WI38 (cell line): ENCODE measurements around the gene RHOBTB3.
A peak's percentile ranks its signal among the peaks of the same experiment; 100 is the strongest.
"Not testable (repeated sequence)": the region's sequence is repeated elsewhere in the genome, so short reads cannot be mapped to it uniquely, and the experiment has no call there.

Experiments used
- H3K4me3 ChIP-seq: 2 replicates; pipeline ENCODE4 v1.5.1; 2011; ENCODE audit warnings: low read depth, mild to moderate bottlenecking, control low read depth, low read length
- CTCF ChIP-seq: IDR thresholded peaks from 2 replicates; pipeline ENCODE4 v1.5.1; 2012; ENCODE audit warnings: low read depth, mild to moderate bottlenecking, control low read depth, low read length

RHOBTB3 gene

GRCh38 chr5:95832664-95833063 lies 101.5 kb downstream of the RHOBTB3 start:
- H3K4me3 ChIP-seq: no peak overlapping the region
- TF ChIP-seq CTCF: no peak

GRCh38 chr5:95835682-95836385 lies 104.7 kb downstream of the RHOBTB3 start:
- TF ChIP-seq CTCF: no peak
- H3K4me3 ChIP-seq: 0 out of 2 replicates have a peak overlapping the region, but pooled peaks have one; percentile 21

GRCh38 chr5:95836544-95836943 lies 105.4 kb downstream of the RHOBTB3 start:
- no peak overlapping the region for H3K4me3 ChIP-seq
- TF ChIP-seq CTCF: no peak

DNA sequence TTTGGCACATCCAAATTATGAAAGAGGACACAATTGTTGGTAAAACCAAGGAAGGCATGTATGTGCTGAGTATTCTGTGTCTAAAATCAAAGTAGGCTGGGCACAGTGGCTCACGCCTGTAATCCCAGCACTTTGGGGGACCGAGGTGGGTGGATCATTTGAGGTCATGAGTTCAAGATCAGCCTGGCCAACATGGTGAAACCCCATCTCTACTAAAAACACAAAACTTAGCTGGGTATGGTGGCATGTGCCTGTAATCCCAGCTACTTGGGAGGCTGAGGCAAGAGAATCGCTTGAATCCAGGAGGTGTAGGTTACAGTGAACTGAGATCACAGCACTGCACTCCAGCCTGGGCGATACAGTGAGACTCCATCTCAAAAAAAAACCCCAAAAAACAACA lies 105.8 kb downstream of the RHOBTB3 start:
- not testable (repeated sequence) for H3K4me3 ChIP-seq

- no peak for TF ChIP-seq CTCF
- no peak overlapping the region for H3K4me3 ChIP-seq
These were observed 106.4 kb downstream of the RHOBTB3 start for GRCh38 chr5:95837492-95837891.

DNA sequence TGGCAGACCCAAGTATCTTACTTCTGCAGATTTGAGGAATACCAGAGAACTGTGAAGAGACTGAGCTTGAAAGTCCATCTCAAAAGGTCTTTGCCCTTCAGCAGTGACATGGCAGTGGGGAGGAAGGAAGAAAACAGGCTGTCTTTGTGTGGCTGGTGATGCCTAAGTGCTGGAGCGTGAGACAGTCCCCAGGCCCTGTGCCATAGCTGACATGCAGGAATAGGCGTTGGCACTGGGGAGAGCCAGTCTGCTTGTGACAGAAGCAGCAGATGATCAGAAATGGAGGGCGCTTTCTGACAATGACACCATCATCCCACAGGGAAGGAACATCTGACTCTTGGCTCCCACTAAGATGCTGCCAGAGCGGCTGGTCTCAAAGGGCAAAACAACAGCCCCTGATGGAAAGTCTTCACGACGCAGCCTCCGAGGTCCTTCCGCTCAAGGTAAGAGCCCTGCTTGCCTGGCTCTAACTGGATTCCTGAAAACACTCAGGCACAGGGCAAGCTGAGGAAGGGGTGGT lies 106.9 kb downstream of the RHOBTB3 start:
- no peak for TF ChIP-seq CTCF
- H3K4me3 ChIP-seq: no peak overlapping the region

DNA sequence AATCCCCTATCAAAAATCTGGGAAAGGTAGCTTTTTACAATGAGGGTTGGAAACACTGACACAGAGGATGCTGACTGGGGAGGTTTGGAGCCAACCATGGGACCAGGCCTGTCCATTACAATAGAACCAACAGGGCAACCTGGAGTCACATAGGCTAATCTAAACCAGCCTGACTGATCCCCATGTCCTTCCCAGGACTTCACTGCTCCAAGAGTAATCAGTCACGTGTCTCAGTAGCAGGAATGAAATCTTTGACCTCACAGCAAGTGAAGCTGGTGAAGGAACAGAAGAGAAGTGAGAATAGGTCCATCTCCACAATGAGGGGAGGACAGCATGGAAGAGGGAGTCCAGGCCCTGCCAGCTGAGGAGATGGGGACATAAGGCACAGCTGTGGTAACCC lies 107.4 kb downstream of the RHOBTB3 start:
- no peak for TF ChIP-seq CTCF
- no peak overlapping the region for H3K4me3 ChIP-seq

DNA sequence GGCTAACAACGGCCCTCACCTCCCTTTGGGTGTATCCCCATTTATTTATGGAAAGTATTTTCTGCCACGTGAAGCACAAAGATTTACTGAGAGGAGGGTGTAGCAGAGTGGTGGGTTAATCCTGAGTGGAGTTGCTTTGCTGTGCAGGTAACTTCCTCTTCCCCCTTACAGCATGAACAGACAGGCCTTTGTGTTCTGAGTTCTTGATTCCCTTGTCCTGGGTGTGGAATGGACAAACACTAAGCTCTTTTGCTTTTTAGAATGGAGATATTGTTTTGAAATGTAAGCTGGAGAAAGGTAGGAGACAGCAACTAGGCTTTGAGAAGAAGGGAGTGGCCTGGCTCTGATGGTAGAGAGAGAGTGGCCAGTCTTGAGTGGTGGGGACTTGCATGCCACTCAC lies 108.5 kb downstream of the RHOBTB3 start:
- no peak overlapping the region for H3K4me3 ChIP-seq
- no peak for TF ChIP-seq CTCF
